Measurements from ENCODE around the gene LAMC3.
"Not testable (repeated sequence)": the region's sequence is repeated elsewhere in the genome, so short reads cannot be mapped to it uniquely, and the experiment has no call there.

LAMC3 gene

GRCh38 chr9:131101207-131101964, 92.4 kb downstream of the LAMC3 start:
- DNase-seq, result no peak

DNA sequence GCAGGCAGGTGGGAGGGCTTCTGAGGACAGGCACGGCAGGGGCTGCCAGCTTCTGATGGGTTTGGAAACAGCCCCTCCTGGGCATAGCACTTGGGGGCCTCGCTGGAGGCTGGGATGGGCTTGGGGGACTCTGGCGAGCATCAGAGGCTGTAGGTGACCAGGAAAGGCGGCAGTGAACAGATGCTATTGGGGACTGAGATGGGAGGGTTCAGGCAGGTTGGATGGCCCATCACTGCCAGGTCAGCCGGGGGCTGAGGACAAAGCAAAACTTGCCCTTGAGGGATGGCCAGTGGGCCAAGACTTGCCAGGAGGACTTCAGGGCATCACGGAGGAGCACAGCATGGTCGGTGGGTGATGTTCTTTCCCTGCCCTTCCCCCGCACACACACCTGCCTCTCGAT, 94.0 kb downstream of the LAMC3 start:
- DNase-seq, result no peak

DNA sequence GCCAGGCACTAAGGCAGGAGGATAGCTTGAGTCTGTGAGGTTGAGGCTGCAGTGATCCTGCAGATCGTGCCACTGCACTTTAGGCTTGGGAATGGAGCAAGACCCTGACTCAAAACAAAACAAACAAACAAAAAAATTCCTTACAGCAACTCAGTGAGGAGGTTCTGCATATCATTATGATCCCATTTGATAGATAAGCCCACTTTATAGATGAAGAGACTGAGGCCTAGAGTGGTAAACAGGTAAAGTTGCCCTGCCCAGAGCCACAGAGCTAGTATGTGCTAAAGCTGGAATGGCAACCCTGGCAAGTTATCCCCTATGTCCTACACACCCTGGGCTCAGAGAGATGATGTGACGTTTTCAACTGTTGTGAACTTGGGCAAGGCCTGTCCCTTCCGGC, 94.6 kb downstream of the LAMC3 start:
- no peak for DNase-seq

- no peak for DNase-seq
Measured at GRCh38 chr9:131104016-131104740, 95.2 kb downstream of the LAMC3 start.

- no peak for DNase-seq
Measured at GRCh38 chr9:131105952-131106351, 97.0 kb downstream of the LAMC3 start.

DNA sequence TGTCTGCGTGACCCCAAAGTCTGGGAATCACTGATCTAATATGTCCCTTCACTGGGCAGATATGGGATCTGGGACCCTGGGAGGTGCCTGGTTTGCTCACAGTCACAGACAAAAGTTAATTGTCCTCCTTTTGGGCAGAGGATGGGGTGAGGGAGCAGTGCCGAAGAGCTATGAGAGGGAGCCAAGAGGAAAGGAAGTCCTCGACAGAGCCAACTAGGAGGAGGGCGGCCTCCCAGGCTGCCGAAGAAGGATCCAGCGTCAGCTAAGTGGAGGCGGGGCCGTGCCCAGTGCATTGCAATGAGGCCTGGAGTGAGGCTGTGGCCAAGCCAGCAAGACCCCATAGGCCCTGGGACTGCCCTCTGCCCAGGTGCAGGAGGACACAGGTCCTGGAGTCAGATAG, 98.8 kb downstream of the LAMC3 start:
- no peak for DNase-seq

- DNase-seq, result no peak
Measured at GRCh38 chr9:131111186-131111853, 102.3 kb downstream of the LAMC3 start.

GRCh38 chr9:131111854-131112311, 102.9 kb downstream of the LAMC3 start:
- no peak for DNase-seq

DNA sequence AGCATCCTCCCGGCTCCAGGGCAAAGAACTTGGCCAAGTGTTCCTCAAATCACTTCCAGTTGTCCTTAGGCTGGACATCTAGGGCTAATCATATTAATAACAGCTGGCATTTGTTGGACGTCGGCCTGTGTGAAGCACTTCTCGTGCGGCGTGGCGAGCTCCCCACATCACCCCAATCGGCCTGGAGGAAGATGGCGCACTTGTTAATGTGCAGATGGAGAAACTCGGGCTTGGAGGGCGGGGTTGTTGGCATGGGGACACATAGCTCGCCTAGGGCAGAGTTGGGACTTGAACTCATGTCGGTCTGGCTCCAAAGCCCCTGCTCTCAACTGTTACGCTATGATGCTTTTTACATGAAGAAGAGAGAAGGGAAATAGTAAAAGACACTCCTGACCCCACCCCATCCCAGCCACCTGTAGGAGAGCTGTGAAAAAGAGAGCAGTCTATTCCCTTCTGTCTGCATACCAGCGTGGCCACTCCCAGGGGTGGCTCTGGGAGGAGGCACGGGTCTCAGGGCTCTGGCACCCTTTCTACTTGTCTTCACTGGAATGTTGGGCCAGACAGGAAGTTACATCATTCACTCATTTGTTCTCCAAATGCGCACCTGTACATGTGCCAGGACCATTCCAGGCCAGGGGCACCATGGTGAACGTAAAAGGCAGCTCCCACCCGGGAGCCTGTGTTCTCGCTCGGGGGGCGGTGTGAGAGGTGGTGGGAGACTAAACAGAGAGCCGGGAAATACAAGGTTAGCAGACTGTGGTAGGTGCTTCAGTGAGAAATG, 103.6 kb downstream of the LAMC3 start:
- DNase-seq, result no peak

DNA sequence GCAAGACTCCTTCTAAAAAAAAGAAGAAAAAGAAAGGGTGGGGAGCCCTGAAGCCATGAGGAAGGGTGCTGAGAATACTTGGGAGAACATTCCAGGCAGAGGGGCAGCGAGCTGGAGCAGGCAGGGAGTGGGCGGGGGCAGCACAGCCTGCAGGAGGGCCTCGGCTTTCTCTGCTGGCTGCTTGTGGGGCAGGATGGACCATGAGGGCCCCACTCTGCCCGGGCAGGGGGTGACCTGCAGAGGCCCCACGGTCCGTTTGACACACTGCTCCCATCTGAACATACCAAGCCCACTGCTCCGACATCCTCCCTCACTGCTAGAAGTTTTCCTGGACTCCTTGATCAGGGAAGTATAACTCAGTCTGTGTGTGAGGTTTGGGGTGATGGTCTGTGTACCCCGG, 104.7 kb downstream of the LAMC3 start:
- no peak for DNase-seq

GRCh38 chr9:131114084-131114535, 105.1 kb downstream of the LAMC3 start:
- DNase-seq, result no peak

GRCh38 chr9:131115360-131115742, 106.4 kb downstream of the LAMC3 start:
- not testable (repeated sequence) for DNase-seq

GRCh38 chr9:131116281-131117120, 107.5 kb downstream of the LAMC3 start:
- DNase-seq, result no peak

GRCh38 chr9:131117121-131117761, 108.3 kb downstream of the LAMC3 start:
- DNase-seq, result no peak

- no peak for DNase-seq
Measured at GRCh38 chr9:131117762-131118145, 108.8 kb downstream of the LAMC3 start.

GRCh38 chr9:131119600-131119999, 110.6 kb downstream of the LAMC3 start:
- no peak for DNase-seq

GRCh38 chr9:131120620-131121228, 111.8 kb downstream of the LAMC3 start:
- DNase-seq, result no peak

DNA sequence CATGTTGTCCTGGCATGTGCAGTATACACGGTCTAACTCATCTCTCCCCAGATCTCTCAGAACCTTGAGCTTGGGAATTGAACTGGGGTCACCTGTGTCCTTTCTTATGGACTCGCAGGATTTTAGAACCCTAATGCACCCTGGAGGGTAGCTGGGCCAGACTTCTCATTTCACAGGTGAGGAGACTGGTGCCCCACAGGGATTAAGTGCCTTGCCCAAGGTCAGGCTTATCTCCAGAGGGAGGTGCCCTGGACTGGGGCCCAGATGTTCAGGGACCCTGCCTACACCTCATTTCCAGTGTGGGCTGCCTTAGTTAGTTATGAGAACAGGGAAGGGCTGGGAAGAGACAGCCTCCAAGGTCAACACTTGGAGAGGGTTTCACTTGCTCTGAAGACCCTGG, 112.4 kb downstream of the LAMC3 start:
- no peak for DNase-seq

- no peak for DNase-seq
Measured at GRCh38 chr9:131122158-131122557, 113.2 kb downstream of the LAMC3 start.

GRCh38 chr9:131125038-131125287, 116.0 kb downstream of the LAMC3 start:
- DNase-seq, result no peak
